Epithelial cell of esophagus (primary cell): Measurements from ENCODE around the gene ZC3H6.

Source experiments
- DNase-seq: peaks from one replicate; pipeline ENCODE4 v3.0.0; 2010; ENCODE audit warnings: low read depth
- H3K4me3 ChIP-seq: 2 replicates; pipeline ENCODE4 v1.5.1; 2011; ENCODE audit warnings: mild to moderate bottlenecking, low read length, control low read depth
- CTCF ChIP-seq: IDR thresholded peaks from 2 replicates; pipeline ENCODE4 v1.5.1; 2011; ENCODE audit warnings: low read depth, mild to moderate bottlenecking, low read length, control low read depth, inconsistent platforms; ENCODE audit not compliant: insufficient read depth; ENCODE audit errors: missing control alignments

The ZC3H6 gene

GRCh38 chr2:112312821-112313220, 37.4 kb downstream of the ZC3H6 start:
- TF ChIP-seq CTCF = no peak

GRCh38 chr2:112314856-112315255, 39.5 kb downstream of the ZC3H6 start:
- no peak for DNase-seq
- H3K4me3 ChIP-seq = no peak overlapping the region
- TF ChIP-seq CTCF = no peak

More at GRCh38 chr2:112312821-112313220, 37.4 kb downstream of the ZC3H6 start:
- DNase-seq = no peak
- no peak overlapping the region for H3K4me3 ChIP-seq

- no peak for TF ChIP-seq CTCF
- DNase-seq = no peak
Measured at GRCh38 chr2:112317303-112318158, 42.1 kb downstream of the ZC3H6 start.

GRCh38 chr2:112318515-112318914, 43.1 kb downstream of the ZC3H6 start:
- no peak for DNase-seq
- TF ChIP-seq CTCF = no peak
- no peak overlapping the region for H3K4me3 ChIP-seq

More at GRCh38 chr2:112317303-112318158, 42.1 kb downstream of the ZC3H6 start:
- no peak overlapping the region for H3K4me3 ChIP-seq

GRCh38 chr2:112321375-112322320, 46.3 kb downstream of the ZC3H6 start:
- TF ChIP-seq CTCF = no peak
- H3K4me3 ChIP-seq = no peak overlapping the region
- DNase-seq = no peak

GRCh38 chr2:112322919-112323318, 47.5 kb downstream of the ZC3H6 start:
- no peak for DNase-seq
- TF ChIP-seq CTCF = no peak
- no peak overlapping the region for H3K4me3 ChIP-seq
